Thymus (tissue), 14 donors: ENCODE results near the gene SPAG5. TPM values are rescaled to one million over a fixed set of nuclear protein-coding genes. Genes with fewer than 3 reads are reported as not detected.

Experiments
- DNase-seq, 9 donors: peaks; one replicate each; pipeline ENCODE4 v3.0.0-alpha.2; 2013; ENCODE audit warnings: low spot score in 9 of 9, low read depth in 6 of 9, missing footprints in 1 of 9
- H3K27ac ChIP-seq, 2 donors: one replicate each; pipeline ENCODE4 v1.5.1; 2013; ENCODE audit warnings: control low read depth in 1 of 2, low read depth in 1 of 2, low read length in 1 of 2, mild to moderate bottlenecking in 1 of 2, moderate library complexity in 1 of 2
- H3K27me3 ChIP-seq, 2 donors: one replicate each; pipeline ENCODE4 v1.5.1; 2013; ENCODE audit warnings: low read length in 1 of 2; ENCODE audit not compliant: control insufficient read depth in 2 of 2, insufficient read depth in 1 of 2
- H3K36me3 ChIP-seq, 2 donors: one replicate each; pipeline ENCODE4 v1.5.1; 2013; ENCODE audit warnings: low read length in 1 of 2, mild to moderate bottlenecking in 1 of 2, moderate library complexity in 1 of 2; ENCODE audit not compliant: control insufficient read depth in 2 of 2, insufficient read depth in 2 of 2
- H3K4me1 ChIP-seq, 2 donors: one replicate each; pipeline ENCODE4 v1.5.1; 2013; ENCODE audit warnings: low read length in 2 of 2; ENCODE audit not compliant: control insufficient read depth in 2 of 2, insufficient read depth in 2 of 2
- H3K4me3 ChIP-seq, 2 donors: one replicate each; pipeline ENCODE4 v1.5.1; 2013; ENCODE audit warnings: low read length in 2 of 2, control low read depth in 1 of 2, mild to moderate bottlenecking in 1 of 2
- H3K9me3 ChIP-seq, 2 donors: one replicate each; pipeline ENCODE4 v1.5.1; 2013; ENCODE audit warnings: low read length in 1 of 2, mild to moderate bottlenecking in 1 of 2; ENCODE audit not compliant: control insufficient read depth in 2 of 2, insufficient read depth in 1 of 2
- WGBS: extraction: QIAGEN DNeasy Blood & Tissue Kit; methylation state at CpG from one replicate; pipeline ENCODE4 v1.1.7; 2013; 5-methylcytosine and 5-hydroxymethylcytosine counted together
- long read RNA-seq, 10 donors: transcript quantifications; one replicate each; lab custom pipeline, GENCODE V29; 2026
- polyA plus RNA-seq: library from polyadenylated mRNA; stranded (reverse); fragments of 200-250 nt; gene quantifications from one replicate; pipeline ENCODE4 v1.2.3, GENCODE V29; 2013
- total RNA-seq: library from RNA; stranded (reverse); fragments of 120-200 nt; gene quantifications from one replicate; pipeline ENCODE4 v1.2.4, GENCODE V29; 2013
- donor health status: healthy.

SPAG5 gene, protein sequence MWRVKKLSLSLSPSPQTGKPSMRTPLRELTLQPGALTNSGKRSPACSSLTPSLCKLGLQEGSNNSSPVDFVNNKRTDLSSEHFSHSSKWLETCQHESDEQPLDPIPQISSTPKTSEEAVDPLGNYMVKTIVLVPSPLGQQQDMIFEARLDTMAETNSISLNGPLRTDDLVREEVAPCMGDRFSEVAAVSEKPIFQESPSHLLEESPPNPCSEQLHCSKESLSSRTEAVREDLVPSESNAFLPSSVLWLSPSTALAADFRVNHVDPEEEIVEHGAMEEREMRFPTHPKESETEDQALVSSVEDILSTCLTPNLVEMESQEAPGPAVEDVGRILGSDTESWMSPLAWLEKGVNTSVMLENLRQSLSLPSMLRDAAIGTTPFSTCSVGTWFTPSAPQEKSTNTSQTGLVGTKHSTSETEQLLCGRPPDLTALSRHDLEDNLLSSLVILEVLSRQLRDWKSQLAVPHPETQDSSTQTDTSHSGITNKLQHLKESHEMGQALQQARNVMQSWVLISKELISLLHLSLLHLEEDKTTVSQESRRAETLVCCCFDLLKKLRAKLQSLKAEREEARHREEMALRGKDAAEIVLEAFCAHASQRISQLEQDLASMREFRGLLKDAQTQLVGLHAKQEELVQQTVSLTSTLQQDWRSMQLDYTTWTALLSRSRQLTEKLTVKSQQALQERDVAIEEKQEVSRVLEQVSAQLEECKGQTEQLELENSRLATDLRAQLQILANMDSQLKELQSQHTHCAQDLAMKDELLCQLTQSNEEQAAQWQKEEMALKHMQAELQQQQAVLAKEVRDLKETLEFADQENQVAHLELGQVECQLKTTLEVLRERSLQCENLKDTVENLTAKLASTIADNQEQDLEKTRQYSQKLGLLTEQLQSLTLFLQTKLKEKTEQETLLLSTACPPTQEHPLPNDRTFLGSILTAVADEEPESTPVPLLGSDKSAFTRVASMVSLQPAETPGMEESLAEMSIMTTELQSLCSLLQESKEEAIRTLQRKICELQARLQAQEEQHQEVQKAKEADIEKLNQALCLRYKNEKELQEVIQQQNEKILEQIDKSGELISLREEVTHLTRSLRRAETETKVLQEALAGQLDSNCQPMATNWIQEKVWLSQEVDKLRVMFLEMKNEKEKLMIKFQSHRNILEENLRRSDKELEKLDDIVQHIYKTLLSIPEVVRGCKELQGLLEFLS
- total RNA-seq (46.0 TPM), polyA plus RNA-seq (19.4 TPM)
- long read RNA-seq, donor 1, full-length matches to known transcripts = 1 of 1 reads
- long read RNA-seq, donor 1, partial matches to known transcripts = 0 of 1 reads
- long read RNA-seq, donor 1, other reads (novel, unspliced or antisense) = 0 of 1 reads
- long read RNA-seq, donor 2 = 0 reads
- long read RNA-seq, donor 3, full-length matches to known transcripts = 3 of 3 reads
- long read RNA-seq, donor 3, partial matches to known transcripts = 0 of 3 reads
- long read RNA-seq, donor 3, other reads (novel, unspliced or antisense) = 0 of 3 reads
- long read RNA-seq, donor 4 = 0 reads
- long read RNA-seq, donor 5, full-length matches to known transcripts = 3 of 32 reads
- long read RNA-seq, donor 5, partial matches to known transcripts = 29 of 32 reads
- long read RNA-seq, donor 5, other reads (novel, unspliced or antisense) = 0 of 32 reads
- long read RNA-seq, donor 6 = 0 reads
- long read RNA-seq, donor 7, full-length matches to known transcripts = 2 of 16 reads
- long read RNA-seq, donor 7, partial matches to known transcripts = 14 of 16 reads
- long read RNA-seq, donor 7, other reads (novel, unspliced or antisense) = 0 of 16 reads
- long read RNA-seq, donor 8 = 0 reads
- long read RNA-seq, donor 9, full-length matches to known transcripts = 5 of 11 reads
- long read RNA-seq, donor 9, partial matches to known transcripts = 6 of 11 reads
- long read RNA-seq, donor 9, other reads (novel, unspliced or antisense) = 0 of 11 reads
- long read RNA-seq, donor 10, partial matches to known transcripts = 14 of 14 reads
- long read RNA-seq, donor 10, other reads (novel, unspliced or antisense) = 0 of 14 reads

GRCh38 chr17:28598799-28599310 is at the start of gene SPAG5:
TSS of gene SPAG5 (minus strand) at chr17:28599025. CDS start at chr17:28598946, 79 bp downstream.
- H3K4me1 ChIP-seq = peaks cover 9 to 18% of the 10 kb centered on the region in 2 donors
- peaks cover 0 to 3% of the 10 kb centered on the region in 2 donors for H3K36me3 ChIP-seq
- peaks cover 0 to 3% of the 10 kb centered on the region in 2 donors for H3K9me3 ChIP-seq
- peak within 1 kb of the TSS; percentile 68 to 87 for H3K4me3 ChIP-seq
- DNase-seq = peak; percentile 79 to 96 (median 91)
- WGBS = under 1% methylated on average over 44 of the region's 44 CpGs
- H3K27me3 ChIP-seq = no peaks in the 10 kb centered on the region
- H3K27ac ChIP-seq = peak within 1 kb of the TSS; percentile 84 to 92

GRCh38 chr17:28646039-28646754 is 47.4 kb upstream of the SPAG5 start:
- peaks cover 13 to 26% of the 10 kb centered on the region in 2 donors for H3K4me1 ChIP-seq
- H3K9me3 ChIP-seq = no peaks in the 10 kb centered on the region
- H3K4me3 ChIP-seq = peak overlapping the region in 1 of 2 donors; percentile 28
- DNase-seq = no peak
- H3K27ac ChIP-seq = peak overlapping the region; percentile 76 to 84
- 87% methylated on average over 12 of the region's 12 CpGs for WGBS
- peaks cover 27 to 44% of the 10 kb centered on the region in 2 donors for H3K36me3 ChIP-seq
- H3K27me3 ChIP-seq = no peaks in the 10 kb centered on the region

GRCh38 chr17:28645576-28645939 is 46.7 kb upstream of the SPAG5 start:
- DNase-seq = no peak
- Histone ChIP-seq H3K4me3 (peak overlapping the region; percentile 66 to 98), H3K4me1 (peaks cover 13 to 26% of the 10 kb centered on the region in 2 donors), H3K27ac (peak overlapping the region; percentile 80 to 82), H3K9me3 (no peaks in the 10 kb centered on the region), H3K36me3 (peaks cover 31 to 41% of the 10 kb centered on the region in 2 donors), H3K27me3 (no peaks in the 10 kb centered on the region)
- WGBS = 46% methylated on average over 8 of the region's 8 CpGs

- H3K36me3 ChIP-seq = peaks cover 34 to 45% of the 10 kb centered on the region in 2 donors
Observed at GRCh38 chr17:28644787-28645575, 46.2 kb upstream of the SPAG5 start, which contains the start of gene BLTP2. TSS of gene BLTP2 (minus strand) at chr17:28645158. CDS start at chr17:28645056, 102 bp downstream.

DNA sequence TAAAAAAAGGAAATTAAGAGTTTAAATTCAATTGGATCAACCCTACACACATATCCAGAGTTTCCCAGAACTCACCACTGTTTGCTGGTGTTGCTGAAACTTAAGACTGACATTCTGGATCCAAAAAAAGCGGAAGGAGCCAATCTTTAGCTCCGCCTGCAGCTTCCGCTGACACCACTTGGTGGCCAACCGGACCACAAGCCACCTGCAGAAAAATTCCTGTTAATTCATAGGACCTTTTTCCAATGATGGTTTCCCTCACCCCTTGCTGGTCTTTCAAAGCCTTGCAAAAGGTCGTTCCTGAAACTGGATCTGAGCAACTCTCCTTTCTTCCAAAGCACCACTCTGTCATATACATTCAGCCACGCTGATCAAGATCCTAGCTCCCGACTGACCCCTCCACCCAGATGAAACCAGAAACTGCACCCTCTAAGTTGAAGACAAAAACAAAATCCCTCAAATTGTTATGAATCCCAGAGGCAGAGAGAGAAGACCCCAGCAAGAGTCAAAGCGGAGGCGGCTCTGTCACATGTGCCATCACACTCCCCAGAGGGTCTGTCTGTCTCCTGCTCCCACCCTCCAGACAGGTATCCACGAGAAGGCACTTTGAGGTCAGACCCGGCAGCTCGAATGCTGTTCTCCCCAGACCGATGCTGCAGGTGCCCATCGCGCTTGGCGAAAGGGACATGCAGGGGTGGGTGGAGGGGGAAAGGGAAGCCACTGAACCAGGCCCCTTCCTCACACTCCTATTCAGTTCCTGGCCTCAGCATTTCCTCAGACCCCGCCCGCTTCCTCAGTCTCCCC is 45.4 kb upstream of the SPAG5 start:
- Histone ChIP-seq H3K4me3 (peak overlapping the region; percentile 87 to 98), H3K4me1 (peaks cover 13 to 26% of the 10 kb centered on the region in 2 donors), H3K27me3 (no peaks in the 10 kb centered on the region), H3K9me3 (no peaks in the 10 kb centered on the region), H3K36me3 (peaks cover 41 to 52% of the 10 kb centered on the region in 2 donors), H3K27ac (peak overlapping the region; percentile 63 to 92)
- 1% methylated on average over 18 of the region's 18 CpGs for WGBS
- DNase-seq = peak in 3 of 9 donors; percentile 6 to 45 (median 22)

More at GRCh38 chr17:28644787-28645575, 46.2 kb upstream of the SPAG5 start, which contains the start of gene BLTP2:
- H3K4me1 ChIP-seq = peaks cover 13 to 26% of the 10 kb centered on the region in 2 donors
- under 1% methylated on average over 89 of the region's 89 CpGs for WGBS
- peak; percentile 78 to 96 (median 89) for DNase-seq
- peak within 1 kb of the TSS; percentile 82 to 92 for H3K27ac ChIP-seq
- peak within 1 kb of the TSS; percentile 87 to 98 for H3K4me3 ChIP-seq
- no peaks in the 10 kb centered on the region for H3K27me3 ChIP-seq
- no peaks in the 10 kb centered on the region for H3K9me3 ChIP-seq

DNA sequence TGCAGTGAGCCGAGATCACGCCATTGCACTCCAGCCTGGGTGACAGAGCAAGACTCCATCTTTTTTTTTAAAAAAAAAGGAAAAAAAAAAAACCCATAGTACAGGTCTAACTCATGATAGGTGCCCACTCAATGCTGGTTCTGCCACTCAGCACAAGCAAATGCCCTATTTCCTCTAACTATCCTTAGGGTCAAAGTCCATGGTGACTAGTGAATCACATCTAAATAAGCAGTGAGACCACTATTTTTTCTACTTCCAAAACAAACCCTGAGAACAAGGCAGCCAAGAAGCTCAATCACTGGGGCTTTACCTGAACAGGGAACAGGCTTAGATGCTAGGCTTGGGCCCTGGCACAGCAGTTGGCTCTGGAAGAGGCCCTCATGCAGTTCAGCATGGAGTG is 42.8 kb upstream of the SPAG5 start:
- Histone ChIP-seq H3K4me3 (no peak overlapping the region), H3K36me3 (peaks cover 50 to 60% of the 10 kb centered on the region in 2 donors), H3K4me1 (peaks cover 12 to 22% of the 10 kb centered on the region in 2 donors), H3K9me3 (no peaks in the 10 kb centered on the region), H3K27me3 (no peaks in the 10 kb centered on the region), H3K27ac (no peak overlapping the region)
- WGBS = 100% methylated on average over 2 of the region's 2 CpGs
- DNase-seq = no peak
